Liver (tissue), 9 donors: ENCODE results near the gene JPT2. TPM values are rescaled to one million over a fixed set of nuclear protein-coding genes. Genes with fewer than 3 reads are reported as not detected.

ENCODE experiments used
- DNase-seq: peaks from one replicate; pipeline ENCODE4 v3.0.0-alpha.2; 2017; ENCODE audit warnings: low spot score
- H3K27ac ChIP-seq, 2 donors: one replicate each; pipeline ENCODE4 v1.7.0; 2013; ENCODE audit warnings: inconsistent platforms in 2 of 2, low read length in 2 of 2, control low read depth in 1 of 2, low read depth in 1 of 2, mild to moderate bottlenecking in 1 of 2
- H3K27me3 ChIP-seq, 4 donors: one replicate each; pipeline versions ENCODE4 v1.6.1 to v1.7.0; 2013; ENCODE audit warnings: low read length in 3 of 4, inconsistent platforms in 1 of 4, mild to moderate bottlenecking in 1 of 4, moderate library complexity in 1 of 4; ENCODE audit not compliant: control insufficient read depth in 4 of 4, insufficient read depth in 4 of 4
- H3K36me3 ChIP-seq, 4 donors: one replicate each; pipeline versions ENCODE4 v1.6.1 to v1.7.0; 2013; ENCODE audit warnings: low read length in 3 of 4, mild to moderate bottlenecking in 3 of 4, low read depth in 1 of 4, moderate library complexity in 1 of 4; ENCODE audit not compliant: control insufficient read depth in 4 of 4, insufficient read depth in 3 of 4
- H3K4me1 ChIP-seq, 4 donors: one replicate each; pipeline versions ENCODE4 v1.6.1 to v1.7.0; 2013; ENCODE audit warnings: low read length in 3 of 4, mild to moderate bottlenecking in 3 of 4, moderate library complexity in 1 of 4; ENCODE audit not compliant: control insufficient read depth in 4 of 4, insufficient read depth in 4 of 4
- H3K4me3 ChIP-seq, 3 donors: one replicate each; pipeline versions ENCODE4 v1.6.1 to v1.7.0; 2013; ENCODE audit warnings: low read length in 3 of 3, control low read depth in 1 of 3, low read depth in 1 of 3, mild to moderate bottlenecking in 1 of 3
- H3K9ac ChIP-seq, 2 donors: one replicate each; pipeline ENCODE4 v1.7.0; 2013; ENCODE audit warnings: low read length in 2 of 2, mild to moderate bottlenecking in 2 of 2, moderate library complexity in 2 of 2, control low read depth in 1 of 2, low read depth in 1 of 2
- H3K9me3 ChIP-seq, 4 donors: one replicate each; pipeline versions ENCODE4 v1.6.1 to v1.7.0; 2013; ENCODE audit warnings: low read length in 3 of 4; ENCODE audit not compliant: control insufficient read depth in 4 of 4
- EGR1 ChIP-seq, 2 donors: IDR thresholded peaks; 2 replicates each; pipeline ENCODE4 v1.6.1; 2016 to 2018; ENCODE audit warnings: antibody characterized with exemption in 2 of 2, low read depth in 2 of 2
- FOXA1 ChIP-seq: IDR thresholded peaks from 2 replicates; pipeline ENCODE4 v1.6.1; 2016; ENCODE audit warnings: antibody characterized with exemption
- GABPA ChIP-seq, 2 donors: IDR thresholded peaks in 1 of 2; conservative IDR thresholded peaks in 1 of 2; 2 replicates each; pipeline ENCODE4 v1.6.1; 2016; ENCODE audit warnings: antibody characterized with exemption in 2 of 2, mild to moderate bottlenecking in 1 of 2, moderate library complexity in 1 of 2
- HNF4G ChIP-seq: IDR thresholded peaks from 2 replicates; pipeline ENCODE4 v1.6.1; 2016; ENCODE audit warnings: antibody characterized with exemption
- JUND ChIP-seq, 2 donors: IDR thresholded peaks; 2 replicates each; pipeline ENCODE4 v1.6.1; 2016; ENCODE audit warnings: antibody characterized with exemption in 2 of 2
- NR2F2 ChIP-seq: IDR thresholded peaks from 2 replicates; pipeline ENCODE4 v1.6.1; 2016; ENCODE audit warnings: antibody characterized with exemption
- RAD21 ChIP-seq, 2 donors: IDR thresholded peaks; 2 replicates each; pipeline ENCODE4 v1.6.1; 2016; ENCODE audit warnings: antibody characterized with exemption in 2 of 2, mild to moderate bottlenecking in 2 of 2
- REST ChIP-seq: IDR thresholded peaks from 2 replicates; pipeline ENCODE4 v1.6.1; 2016; ENCODE audit warnings: antibody characterized with exemption, mild to moderate bottlenecking
- RXRA ChIP-seq, 2 donors: IDR thresholded peaks; 2 replicates each; pipeline ENCODE4 v1.6.1; 2017 to 2018; ENCODE audit warnings: antibody characterized with exemption in 2 of 2, mild to moderate bottlenecking in 1 of 2
- TAF1 ChIP-seq: conservative IDR thresholded peaks from 2 replicates; pipeline ENCODE4 v1.6.1; 2016; ENCODE audit warnings: antibody characterized with exemption, mild to moderate bottlenecking
- ZBTB33 ChIP-seq: IDR thresholded peaks from 2 replicates; pipeline ENCODE4 v1.6.1; 2016; ENCODE audit warnings: antibody characterized with exemption
- WGBS: extraction: QIAGEN DNeasy Blood & Tissue Kit; methylation state at CpG from one replicate; pipeline ENCODE4 v1.1.7; 2013; 5-methylcytosine and 5-hydroxymethylcytosine counted together
- polyA plus RNA-seq, 2 donors: library from polyadenylated mRNA; stranded (reverse) in 1 of 2; unstranded in 1 of 2; fragments of 200-250 nt in 1 of 2; fragments of >200 nt in 1 of 2; fragmentation: Nextera tagmentation in 1 of 2; extraction: Ambion mirVana in 1 of 2; gene quantifications; one replicate each; pipeline versions ENCODE4 v1.2.1 to v1.2.3, GENCODE V29; 2013 to 2015
- total RNA-seq, 2 donors: library from RNA; depleted of rRNA; stranded (reverse); fragments of >200 nt; gene quantifications; one replicate each; pipeline ENCODE4 v1.2.3, GENCODE V29; 2014
- TF ChIP-seq, protein P1 (sequence below): fragments of 150-350 bp; IDR thresholded peaks from 2 replicates; pipeline ENCODE4 v1.5.1; 2017; ENCODE audit warnings: improper control_type of control experiment, low read depth, low read length; ENCODE audit not compliant: missing input control
- TF ChIP-seq, protein P2 (sequence below): IDR thresholded peaks from 2 replicates; pipeline ENCODE4 v1.6.1; 2016; ENCODE audit warnings: antibody characterized with exemption
- TF ChIP-seq, protein P3 (sequence below): IDR thresholded peaks from 2 replicates; pipeline ENCODE4 v1.6.1; 2016; ENCODE audit warnings: antibody characterized with exemption
- donor health status: healthy.
- donor health status: healthy.
- donor health status: healthy.
- donor health status: healthy.
- donor health status: healthy.

Gene JPT2
- total and polyA plus RNA-seq, 4 donors = 7.4 to 32.6 (median 28.4) TPM

- no peaks in the 10 kb centered on the region for H3K36me3 ChIP-seq
- WGBS = 85% methylated on average over 14 of the region's 14 CpGs
- H3K9ac ChIP-seq = no peak overlapping the region
- H3K4me3 ChIP-seq = no peak overlapping the region
- no peak overlapping the region for H3K27ac ChIP-seq
- H3K27me3 ChIP-seq = no peaks in the 10 kb centered on the region
- DNase-seq = no peak
- H3K9me3 ChIP-seq = no peaks in the 10 kb centered on the region
- no peak for TF ChIP-seq FOXA1
- TF ChIP-seq ZBTB33 = no peak
- TF ChIP-seq EGR1 (IDR thresholded peaks at IDR 0.05; ENCODE audit: low read depth in 2 of 2) = no peak
- TF ChIP-seq TAF1 = no peak
- TF ChIP-seq GABPA (IDR thresholded peaks at IDR 0.05 in 1 of 2, conservative IDR thresholded peaks at IDR 0.05 in 1 of 2) = no peak
- no peak for TF ChIP-seq RAD21 (IDR thresholded peaks at IDR 0.05)
- TF ChIP-seq REST = no peak
- TF ChIP-seq, protein P1, sequence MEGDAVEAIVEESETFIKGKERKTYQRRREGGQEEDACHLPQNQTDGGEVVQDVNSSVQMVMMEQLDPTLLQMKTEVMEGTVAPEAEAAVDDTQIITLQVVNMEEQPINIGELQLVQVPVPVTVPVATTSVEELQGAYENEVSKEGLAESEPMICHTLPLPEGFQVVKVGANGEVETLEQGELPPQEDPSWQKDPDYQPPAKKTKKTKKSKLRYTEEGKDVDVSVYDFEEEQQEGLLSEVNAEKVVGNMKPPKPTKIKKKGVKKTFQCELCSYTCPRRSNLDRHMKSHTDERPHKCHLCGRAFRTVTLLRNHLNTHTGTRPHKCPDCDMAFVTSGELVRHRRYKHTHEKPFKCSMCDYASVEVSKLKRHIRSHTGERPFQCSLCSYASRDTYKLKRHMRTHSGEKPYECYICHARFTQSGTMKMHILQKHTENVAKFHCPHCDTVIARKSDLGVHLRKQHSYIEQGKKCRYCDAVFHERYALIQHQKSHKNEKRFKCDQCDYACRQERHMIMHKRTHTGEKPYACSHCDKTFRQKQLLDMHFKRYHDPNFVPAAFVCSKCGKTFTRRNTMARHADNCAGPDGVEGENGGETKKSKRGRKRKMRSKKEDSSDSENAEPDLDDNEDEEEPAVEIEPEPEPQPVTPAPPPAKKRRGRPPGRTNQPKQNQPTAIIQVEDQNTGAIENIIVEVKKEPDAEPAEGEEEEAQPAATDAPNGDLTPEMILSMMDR = no peak
- TF ChIP-seq JUND (IDR thresholded peaks at IDR 0.05) = no peak
- TF ChIP-seq NR2F2 = no peak
- TF ChIP-seq RXRA (IDR thresholded peaks at IDR 0.05) = no peak
- TF ChIP-seq, protein P2, sequence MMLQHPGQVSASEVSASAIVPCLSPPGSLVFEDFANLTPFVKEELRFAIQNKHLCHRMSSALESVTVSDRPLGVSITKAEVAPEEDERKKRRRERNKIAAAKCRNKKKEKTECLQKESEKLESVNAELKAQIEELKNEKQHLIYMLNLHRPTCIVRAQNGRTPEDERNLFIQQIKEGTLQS = no peak
- peaks cover 2 to 21% (median 5%) of the 10 kb centered on the region in 4 donors for H3K4me1 ChIP-seq
Observed at GRCh38 chr16:1712791-1713261, 34.7 kb downstream of the JPT2 start.

DNA sequence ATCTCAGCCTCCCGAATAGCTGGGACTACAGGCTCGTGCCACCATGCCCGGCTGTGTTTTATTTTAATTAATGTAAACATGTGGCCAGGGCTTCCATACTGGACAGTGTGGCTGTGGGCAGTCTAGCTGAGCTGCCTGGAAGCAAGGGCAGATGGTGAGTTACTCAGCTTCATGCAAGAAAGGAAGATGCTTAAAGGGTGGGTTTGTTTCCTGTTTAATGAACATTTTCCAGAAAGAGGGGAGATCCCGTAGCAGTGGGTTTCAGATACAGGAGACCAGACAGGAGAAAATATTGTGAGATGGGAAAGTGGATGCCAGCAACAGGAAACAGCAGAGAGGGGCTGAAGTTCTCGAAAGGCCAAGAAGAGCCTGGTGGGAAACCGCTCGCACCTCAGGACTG is 35.3 kb downstream of the JPT2 start:
- H3K27me3 ChIP-seq = no peaks in the 10 kb centered on the region
- H3K27ac ChIP-seq = no peak overlapping the region
- no peak for DNase-seq
- H3K36me3 ChIP-seq = no peaks in the 10 kb centered on the region
- peaks cover 0 to 16% (median 1%) of the 10 kb centered on the region in 4 donors for H3K4me1 ChIP-seq
- no peak for TF ChIP-seq HNF4G
- no peak for TF ChIP-seq GABPA (IDR thresholded peaks at IDR 0.05 in 1 of 2, conservative IDR thresholded peaks at IDR 0.05 in 1 of 2)
- TF ChIP-seq, protein P2 = no peak
- TF ChIP-seq TAF1 = no peak
- TF ChIP-seq, protein P3, sequence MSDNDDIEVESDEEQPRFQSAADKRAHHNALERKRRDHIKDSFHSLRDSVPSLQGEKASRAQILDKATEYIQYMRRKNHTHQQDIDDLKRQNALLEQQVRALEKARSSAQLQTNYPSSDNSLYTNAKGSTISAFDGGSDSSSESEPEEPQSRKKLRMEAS = no peak
- no peak for TF ChIP-seq RAD21 (IDR thresholded peaks at IDR 0.05)
- TF ChIP-seq, protein P1 = no peak
- H3K9ac ChIP-seq = no peak overlapping the region
- H3K4me3 ChIP-seq = no peak overlapping the region
- 87% methylated on average over 7 of the region's 7 CpGs for WGBS
- H3K9me3 ChIP-seq = no peaks in the 10 kb centered on the region
